ENCODE measurements around the gene CEP57L1. TPM values are rescaled to one million over a fixed set of nuclear protein-coding genes. Genes with fewer than 3 reads are reported as not detected.

CEP57L1 gene
- total RNA-seq, 2 donors from 2014 or later: 10.1 to 50.1 TPM

DNA sequence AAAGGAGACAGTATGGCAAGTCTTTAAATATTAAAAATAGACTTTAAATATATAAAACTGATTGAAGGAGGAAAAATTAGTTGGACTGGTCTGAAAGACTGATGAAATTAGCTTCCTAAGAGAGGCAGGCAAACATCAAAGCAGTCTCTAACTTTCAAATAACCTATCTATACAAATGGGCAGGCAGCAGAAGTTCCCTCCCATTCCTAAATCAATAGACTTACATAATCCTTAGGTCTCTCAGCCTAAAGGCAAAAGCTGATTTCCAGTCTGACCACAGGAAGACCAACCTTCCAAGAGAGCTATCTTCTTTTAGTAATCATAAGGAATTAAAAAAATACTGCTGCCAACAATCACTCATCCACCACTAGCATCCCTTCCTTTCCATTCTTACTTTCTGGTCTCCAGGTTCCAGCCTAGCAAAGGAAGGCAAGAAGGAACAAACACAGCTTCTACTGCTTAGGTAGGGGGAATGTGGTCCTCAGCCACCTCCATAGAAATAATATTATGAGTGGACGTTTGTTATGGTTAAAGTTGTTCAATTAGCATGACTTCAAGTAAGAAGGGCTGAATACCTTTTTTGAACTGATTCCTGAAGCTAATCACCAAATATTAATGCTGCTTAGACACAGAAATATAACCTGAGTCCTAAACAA is 44.7 kb upstream of the CEP57L1 start:
- no peaks in the 10 kb centered on the region for H3K27me3 ChIP-seq
- no peak for ATAC-seq
- DNase-seq: no peak
- intact Hi-C loops (cut with DNase I): no loop called here
- H3K36me3 ChIP-seq (replicated peaks in 1 of 2; ENCODE audit: insufficient read depth in 1 of 2, low read depth in 2 of 2): no peaks in the 10 kb centered on the region
- 79 to 93% methylated on average over 1 of the region's 1 CpG for WGBS, 2 donors
- no peak overlapping the region for H3K4me3 ChIP-seq
- no peak overlapping the region for H3K27ac ChIP-seq
- H3K9me3 ChIP-seq: no peaks in the 10 kb centered on the region
- TF ChIP-seq, protein P1, sequence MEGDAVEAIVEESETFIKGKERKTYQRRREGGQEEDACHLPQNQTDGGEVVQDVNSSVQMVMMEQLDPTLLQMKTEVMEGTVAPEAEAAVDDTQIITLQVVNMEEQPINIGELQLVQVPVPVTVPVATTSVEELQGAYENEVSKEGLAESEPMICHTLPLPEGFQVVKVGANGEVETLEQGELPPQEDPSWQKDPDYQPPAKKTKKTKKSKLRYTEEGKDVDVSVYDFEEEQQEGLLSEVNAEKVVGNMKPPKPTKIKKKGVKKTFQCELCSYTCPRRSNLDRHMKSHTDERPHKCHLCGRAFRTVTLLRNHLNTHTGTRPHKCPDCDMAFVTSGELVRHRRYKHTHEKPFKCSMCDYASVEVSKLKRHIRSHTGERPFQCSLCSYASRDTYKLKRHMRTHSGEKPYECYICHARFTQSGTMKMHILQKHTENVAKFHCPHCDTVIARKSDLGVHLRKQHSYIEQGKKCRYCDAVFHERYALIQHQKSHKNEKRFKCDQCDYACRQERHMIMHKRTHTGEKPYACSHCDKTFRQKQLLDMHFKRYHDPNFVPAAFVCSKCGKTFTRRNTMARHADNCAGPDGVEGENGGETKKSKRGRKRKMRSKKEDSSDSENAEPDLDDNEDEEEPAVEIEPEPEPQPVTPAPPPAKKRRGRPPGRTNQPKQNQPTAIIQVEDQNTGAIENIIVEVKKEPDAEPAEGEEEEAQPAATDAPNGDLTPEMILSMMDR (IDR thresholded peaks at IDR 0.05): no peak
- TF ChIP-seq POLR2A (IDR thresholded peaks at IDR 0.05): no peak
- H3K4me1 ChIP-seq: peaks cover 6% of the 10 kb centered on the region

DNA sequence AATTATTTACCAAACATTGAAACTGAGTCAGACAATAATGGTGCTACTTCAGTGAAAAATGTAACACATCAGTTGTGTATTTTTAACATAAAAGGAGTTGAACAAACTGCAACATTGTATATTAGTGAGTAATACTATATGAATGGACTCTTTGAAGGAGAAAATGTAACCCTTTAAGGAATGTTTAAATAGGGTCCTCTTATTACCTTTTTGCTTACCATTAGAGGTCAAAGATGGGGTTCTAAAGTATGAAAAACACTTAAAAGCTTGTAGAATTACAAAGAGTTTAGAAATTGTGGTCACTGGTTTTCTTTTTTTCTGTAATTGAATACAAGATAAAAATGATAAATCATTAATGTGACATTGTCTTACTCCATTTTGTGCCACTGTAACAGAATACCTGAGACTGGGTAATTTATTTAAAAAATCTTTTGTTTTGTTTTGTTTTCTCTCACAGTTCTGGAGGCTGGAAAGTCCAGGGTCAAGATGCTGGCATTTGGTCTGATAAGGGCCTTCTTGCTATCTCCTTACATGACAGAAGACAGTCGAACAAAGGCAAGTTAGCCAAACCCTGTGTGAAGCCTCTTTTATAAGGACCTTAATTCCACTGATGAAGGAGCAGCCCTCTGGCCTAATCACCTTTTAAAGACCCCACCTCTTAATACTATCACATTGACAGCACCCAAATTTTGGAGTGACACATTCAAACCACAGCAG is 43.8 kb upstream of the CEP57L1 start:
- H3K36me3 ChIP-seq (replicated peaks in 1 of 2; ENCODE audit: insufficient read depth in 1 of 2, low read depth in 2 of 2): no peaks in the 10 kb centered on the region
- no peak overlapping the region for H3K4me3 ChIP-seq
- ATAC-seq: no peak
- H3K4me1 ChIP-seq: peaks cover 6% of the 10 kb centered on the region
- WGBS, 2 donors: 38 to 48% methylated on average over 1 of the region's 1 CpG
- H3K9me3 ChIP-seq: no peaks in the 10 kb centered on the region
- no peaks in the 10 kb centered on the region for H3K27me3 ChIP-seq
- H3K27ac ChIP-seq: no peak overlapping the region
- no peak for DNase-seq
- no peak for TF ChIP-seq POLR2A (IDR thresholded peaks at IDR 0.05)
- TF ChIP-seq, protein P1 (IDR thresholded peaks at IDR 0.05): no peak
- intact Hi-C loops (cut with DNase I): no loop called here

DNA sequence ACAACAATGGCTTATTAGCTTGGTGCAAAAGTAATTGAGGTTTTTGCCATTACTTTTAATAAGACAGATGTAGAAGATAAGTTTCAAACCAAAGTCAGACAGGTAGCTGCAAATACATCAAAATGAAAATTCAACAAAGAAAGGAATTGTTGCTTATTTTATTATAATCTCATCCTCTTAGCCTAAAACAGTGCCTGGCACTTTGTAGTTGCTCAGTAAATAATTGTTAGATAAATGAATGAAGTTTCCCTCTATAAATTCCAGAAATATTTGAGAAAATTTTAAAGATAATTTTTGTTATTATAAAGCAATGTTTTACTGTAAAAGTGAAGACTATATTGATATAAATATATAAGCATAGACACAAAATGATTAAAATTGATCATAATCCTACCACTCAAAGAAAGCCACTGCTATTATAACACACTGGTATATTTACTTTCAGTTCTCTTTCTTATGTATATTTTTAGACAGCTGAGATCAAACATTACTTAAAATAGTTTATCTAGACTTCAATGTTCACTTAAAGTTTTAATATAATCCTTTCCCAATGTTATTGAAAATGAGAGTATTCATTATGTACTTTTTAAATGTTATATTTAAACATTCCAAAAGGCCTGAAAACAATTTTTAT is 43.2 kb upstream of the CEP57L1 start:
- intact Hi-C loops (cut with DNase I): no loop called here
- Histone ChIP-seq H3K36me3 (replicated peaks in 1 of 2; ENCODE audit: insufficient read depth in 1 of 2, low read depth in 2 of 2) (no peaks in the 10 kb centered on the region), H3K27me3 (no peaks in the 10 kb centered on the region), H3K9me3 (no peaks in the 10 kb centered on the region), H3K4me1 (peaks cover 6% of the 10 kb centered on the region), H3K27ac (no peak overlapping the region), H3K4me3 (no peak overlapping the region)
- DNase-seq (no peak), ATAC-seq (no peak)
- no peak for TF ChIP-seq POLR2A (IDR thresholded peaks at IDR 0.05)
- TF ChIP-seq, protein P1 (IDR thresholded peaks at IDR 0.05): no peak

DNA sequence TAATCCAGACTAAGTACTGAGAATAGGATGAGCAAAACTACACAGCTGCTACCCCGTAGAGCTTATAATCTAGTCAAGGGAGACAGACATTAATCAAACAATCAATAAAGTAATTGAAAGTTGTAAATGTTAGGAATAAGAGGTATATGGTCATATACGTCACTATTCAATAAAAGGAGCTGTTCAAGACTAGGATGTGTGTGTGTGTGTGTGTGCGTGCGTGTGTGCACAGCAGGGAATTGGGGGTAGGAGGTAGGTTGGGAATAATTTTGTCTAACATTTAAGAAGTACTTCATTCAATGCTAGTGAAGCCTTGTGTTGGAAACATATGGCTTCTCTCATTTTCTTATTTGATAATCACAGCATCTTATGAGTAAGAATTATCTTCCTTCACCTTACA is 42.5 kb upstream of the CEP57L1 start:
- intact Hi-C loops (cut with DNase I): no loop called here
- no peak overlapping the region for H3K4me3 ChIP-seq
- no peak for DNase-seq

More for the DNA sequence above, 42.5 kb upstream of the CEP57L1 start:
- no peaks in the 10 kb centered on the region for H3K36me3 ChIP-seq (replicated peaks in 1 of 2; ENCODE audit: insufficient read depth in 1 of 2, low read depth in 2 of 2)
- ATAC-seq: no peak
- H3K9me3 ChIP-seq: no peaks in the 10 kb centered on the region
- no peaks in the 10 kb centered on the region for H3K27me3 ChIP-seq
- H3K27ac ChIP-seq: no peak overlapping the region
- TF ChIP-seq, protein P1 (IDR thresholded peaks at IDR 0.05): no peak
- no peak for TF ChIP-seq POLR2A (IDR thresholded peaks at IDR 0.05)
- WGBS, 2 donors: 81 to 82% methylated on average over 4 of the region's 4 CpGs
- peaks cover 10% of the 10 kb centered on the region for H3K4me1 ChIP-seq

All from body of pancreas (tissue), 4 donors.